HepG2 (cell line): ENCODE data around the gene HS3ST4. TPM values are rescaled to one million over a fixed set of nuclear protein-coding genes. Genes with fewer than 3 reads are reported as not detected.

Source experiments
- ATAC-seq: fragments of 200-7000 bp; cut with Tn5 transposase; 3 replicates; pipeline ENCODE4 v1.9.1; 2020; ENCODE audit warnings: mild to moderate bottlenecking, moderate library complexity
- BruUV-seq: library from RNA; stranded (reverse); fragments of 400-500 nt; replicated peaks from 2 replicates; lab custom pipeline; 2021; lab: Mats Ljungman, UMichigan
- CTCF ChIA-PET: fragments of 300-600 bp; formaldehyde crosslinking; extraction: SDS; loops from one replicate; lab custom pipeline; 2021; ENCODE audit warnings: low total read pairs, inconsistent platforms, low intra/inter-chr PET ratio; lab: Yijun Ruan, JAX
- POLR2A ChIA-PET: fragments of 350-600 bp; sonication (Branson Sonifier 250); formaldehyde crosslinking; loops from one replicate; lab custom pipeline; 2020; ENCODE audit warnings: antibody characterized with exemption, inconsistent platforms; lab: Yijun Ruan, JAX
- DNase-seq: peaks from one replicate; pipeline ENCODE4 v3.0.0-alpha.2; 2015; ENCODE audit warnings: low spot score
- FAIRE-seq: peaks from 3 replicates; lab custom pipeline; 2011; peaks lifted over from hg19 to GRCh38; lab: Jason Lieb, UNC
- H2AFZ ChIP-seq: one replicate; pipeline ENCODE4 v1.6.1; 2011; ENCODE audit warnings: low read length, inconsistent platforms
- H3K27ac ChIP-seq: fragments of 300-600 bp; 3 replicates; pipeline ENCODE4 v1.8.0; 2011; ENCODE audit warnings: mixed run types, mild to moderate bottlenecking, mixed read lengths, low read length, inconsistent platforms; ENCODE audit not compliant: insufficient read depth; ENCODE audit errors: extremely low read length
- H3K27me3 ChIP-seq, 2 experiments: fragments of 200-600 bp in 1 of 2; 2 replicates in 1 of 2; 3 replicates in 1 of 2; pipeline versions ENCODE4 v1.6.0 to v1.8.0; 2011; ENCODE audit warnings: low read length in 2 of 2, mild to moderate bottlenecking in 2 of 2, moderate library complexity in 2 of 2, inconsistent platforms in 1 of 2; ENCODE audit not compliant: insufficient read depth in 2 of 2, control insufficient read depth in 1 of 2
- H3K36me3 ChIP-seq, 2 experiments: fragments of 200-600 bp in 1 of 2; replicated peaks in 1 of 2; 2 replicates in 1 of 2; 3 replicates in 1 of 2; pipeline versions ENCODE4 v1.5.1 to v1.8.0; 2011; ENCODE audit warnings: low read length in 2 of 2, inconsistent platforms in 1 of 2; ENCODE audit not compliant: insufficient read depth in 2 of 2, control insufficient read depth in 1 of 2
- H3K4me1 ChIP-seq: 2 replicates; pipeline ENCODE4 v1.5.1; 2012; ENCODE audit warnings: low read length, inconsistent platforms; ENCODE audit not compliant: insufficient read depth
- H3K4me2 ChIP-seq: 2 replicates; pipeline ENCODE4 v1.6.0; 2011; ENCODE audit warnings: low read depth, low read length, inconsistent platforms
- H3K4me3 ChIP-seq, 3 experiments: fragments of 200-600 bp in 1 of 3; sonication (generic), shearing (Covaris generic) in 1 of 3; replicated peaks in 1 of 3; 2 replicates each; pipeline ENCODE4 v1.5.1; 2011 to 2016; ENCODE audit warnings: low read length in 3 of 3, inconsistent platforms in 2 of 3, low read depth in 2 of 3, mild to moderate bottlenecking in 2 of 3, control low read depth in 1 of 3, mixed read lengths in 1 of 3; ENCODE audit not compliant: insufficient read depth in 1 of 3
- H3K79me2 ChIP-seq: one replicate; pipeline ENCODE4 v1.6.1; 2011; ENCODE audit warnings: low read length, inconsistent platforms; ENCODE audit not compliant: insufficient read depth
- H3K9ac ChIP-seq: 2 replicates; pipeline ENCODE4 v1.6.0; 2011; ENCODE audit warnings: mild to moderate bottlenecking, low read depth, low read length, inconsistent platforms; ENCODE audit not compliant: insufficient read depth
- H3K9me3 ChIP-seq: 2 replicates; pipeline ENCODE4 v1.5.1; 2012; ENCODE audit warnings: mild to moderate bottlenecking, low read length
- H4K20me1 ChIP-seq: 2 replicates; pipeline ENCODE4 v1.6.0; 2011; ENCODE audit warnings: inconsistent platforms, mild to moderate bottlenecking, low read length, moderate library complexity; ENCODE audit not compliant: insufficient read depth
- CCDC6 ChIP-seq: sonication (generic); formaldehyde crosslinking; IDR thresholded peaks from 2 replicates; pipeline ENCODE4 v1.8.1; 2022; ENCODE audit warnings: mild to moderate bottlenecking, missing genetic modification reagents, moderate library complexity
- EHMT2 ChIP-seq: fragments of 200-600 bp; sonication (generic); IDR thresholded peaks from 2 replicates; pipeline ENCODE4 v1.7.0; 2017; ENCODE audit warnings: antibody characterized with exemption, low read depth, low read length, borderline replicate concordance
- JDP2 ChIP-seq: sonication (generic); formaldehyde crosslinking; IDR thresholded peaks from 2 replicates; pipeline ENCODE4 v1.8.1; 2022; ENCODE audit warnings: missing genetic modification reagents, borderline replicate concordance
- NCOA5 ChIP-seq: sonication (generic); formaldehyde crosslinking; IDR thresholded peaks from 2 replicates; pipeline ENCODE4 v1.4.0; 2020; ENCODE audit warnings: missing genetic modification reagents
- NCOR1 ChIP-seq: fragments of 200-600 bp; sonication (generic); IDR thresholded peaks from 2 replicates; pipeline ENCODE4 v1.7.0; 2017; ENCODE audit warnings: antibody characterized with exemption, low read length, borderline replicate concordance
- ZNF101 ChIP-seq: sonication (generic); formaldehyde crosslinking; IDR thresholded peaks from 2 replicates; pipeline ENCODE4 v1.4.0; 2020; ENCODE audit warnings: mild to moderate bottlenecking, low read depth, missing genetic modification reagents, borderline replicate concordance
- ZNF251 ChIP-seq: sonication (generic); formaldehyde crosslinking; IDR thresholded peaks from 2 replicates; pipeline ENCODE4 v1.9.0; 2021; ENCODE audit warnings: mild to moderate bottlenecking, missing genetic modification reagents
- ZNF3 ChIP-seq: IDR thresholded peaks from 2 replicates; pipeline ENCODE4 v1.7.0; 2017; ENCODE audit warnings: inconsistent platforms
- ZNF343 ChIP-seq: sonication (generic); formaldehyde crosslinking; IDR thresholded peaks from 2 replicates; pipeline ENCODE4 v1.4.0; 2020; ENCODE audit warnings: mild to moderate bottlenecking, missing genetic modification reagents
- ZNF709 ChIP-seq: sonication (generic); formaldehyde crosslinking; IDR thresholded peaks from 2 replicates; pipeline ENCODE4 v1.5.0; 2020; ENCODE audit warnings: mild to moderate bottlenecking, missing genetic modification reagents
- ZSCAN25 ChIP-seq: sonication (generic); formaldehyde crosslinking; IDR thresholded peaks from 2 replicates; pipeline ENCODE4 v1.8.0; 2022; ENCODE audit warnings: mild to moderate bottlenecking, missing genetic modification reagents
- WGBS: methylation state at CpG from one replicate; pipeline ENCODE4 v1.1.6; 2017; ENCODE audit warnings: low lambda C conversion rate; 5-methylcytosine and 5-hydroxymethylcytosine counted together
- in situ Hi-C: cut with HindIII; loops from 2 replicates; pipeline ENCODE4 v1.10.0; 2017; ENCODE audit warnings: low pct_unique_long_range_greater_than_20kb; ENCODE audit not compliant: extremely low pct_ligation_motif_present
- intact Hi-C: fragments of 100-400 bp; cut with micrococcal nuclease; formaldehyde crosslinking; loops from one replicate; pipeline ENCODE4 v1.10.0; 2022; ENCODE audit not compliant: unreplicated experiment
- polyA plus RNA-seq, 8 experiments: library from polyadenylated mRNA; depleted of rRNA in 3 of 8; stranded (reverse) in 7 of 8; unstranded in 1 of 8; fragments of >200 nt; fragmentation: Illumina TruSeq in 4 of 8; extraction: Trizol in 4 of 8; gene quantifications; 2 replicates each; pipeline versions ENCODE4 v1.2.1 to v1.2.3, GENCODE V29; 2011 to 2016; ENCODE audit warnings: low read depth in 4 of 8, missing spikeins in 1 of 8, mixed read lengths in 1 of 8; ENCODE audit not compliant: insufficient read depth in 1 of 8
- total RNA-seq, 5 experiments: library from RNA; depleted of rRNA; stranded (reverse); fragments of >200 nt; fragmentation: Illumina TruSeq; extraction: Trizol; gene quantifications; 2 replicates each; pipeline ENCODE4 v1.2.3, GENCODE V29; 2016; ENCODE audit warnings: low read depth in 1 of 5

HS3ST4 gene
- total and polyA plus RNA-seq, 2 of the 13 experiments (the other 11 are each of a cell fraction or from before 2014, with no cell fraction given), result not detected

DNA sequence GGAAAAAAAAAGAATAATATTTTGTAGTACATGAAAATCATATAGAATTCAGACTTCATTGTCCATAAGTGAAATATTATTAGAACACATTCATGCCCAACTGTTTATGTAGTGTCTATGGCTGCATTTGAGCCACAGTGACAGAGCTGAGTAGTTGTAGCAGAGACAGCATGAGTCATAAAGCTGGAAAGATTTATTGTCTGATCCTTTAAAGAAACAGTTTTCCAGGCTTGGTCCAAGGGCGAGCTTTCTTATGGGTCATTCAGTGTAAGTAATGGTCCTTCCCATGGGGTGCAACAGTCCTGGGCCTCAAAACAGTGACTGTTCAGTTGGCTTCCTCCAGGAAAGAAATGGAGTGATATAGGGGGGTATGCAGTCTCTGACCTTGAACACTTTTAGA lies 260.2 kb downstream of the HS3ST4 start:
- no peaks in the 10 kb centered on the region for H4K20me1 ChIP-seq
- TF ChIP-seq JDP2, result no peak
- TF ChIP-seq ZNF709 (CRISPR knock-in tag), result no peak
- POLR2A ChIA-PET, result no interaction called here
- no peak overlapping the region for H3K27ac ChIP-seq
- no peak for ATAC-seq
- H3K36me3 ChIP-seq, result no peaks in the 10 kb centered on the region
- CTCF ChIA-PET, result no interaction called here
- no TSS peak for BruUV-seq
- no peak overlapping the region for H3K9ac ChIP-seq
- no peak overlapping the region for H3K4me3 ChIP-seq
- no peak overlapping the region for H3K4me2 ChIP-seq
- DNase-seq, result no peak
- H3K4me1 ChIP-seq, result no peaks in the 10 kb centered on the region
- H3K79me2 ChIP-seq, result no peaks in the 10 kb centered on the region
- peaks cover 25% of the 10 kb centered on the region for H3K9me3 ChIP-seq
- no peaks in the 10 kb centered on the region for H3K27me3 ChIP-seq
- no peak overlapping the region for H2AFZ ChIP-seq
- no peak for FAIRE-seq
- WGBS, result 8% methylated on average over 1 of the region's 1 CpG
- in situ Hi-C loops (no loop called here), intact Hi-C loops (no loop called here)

DNA sequence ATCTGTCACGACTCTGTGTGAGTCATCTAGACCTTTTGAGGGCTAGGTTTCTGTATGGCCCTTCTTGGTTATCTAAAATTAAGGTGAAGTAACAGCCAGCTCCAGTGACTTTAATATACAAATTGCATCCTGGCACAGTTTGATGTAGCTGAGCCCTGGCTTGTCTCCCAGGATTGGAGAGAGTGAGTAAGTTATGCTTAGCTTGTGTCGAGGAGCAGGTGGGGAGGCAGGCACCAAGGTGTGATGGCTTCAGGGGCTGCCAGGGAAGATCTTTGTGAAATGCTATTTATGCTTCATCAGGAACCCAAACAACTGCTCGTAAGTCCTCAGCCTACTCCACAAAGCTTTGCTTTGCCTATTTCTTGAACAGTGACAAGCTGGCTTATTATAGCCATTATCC lies 261.2 kb downstream of the HS3ST4 start:
- intact Hi-C loops (no loop called here), in situ Hi-C loops (no loop called here)
- no peak for TF ChIP-seq ZNF343 (CRISPR knock-in tag)
- TF ChIP-seq ZNF101 (CRISPR knock-in tag), result no peak
- no peak for TF ChIP-seq ZNF3 (CRISPR knock-in tag)
- TF ChIP-seq ZNF251 (CRISPR knock-in tag), result no peak
- no peak for TF ChIP-seq NCOA5 (CRISPR knock-in tag)
- TF ChIP-seq EHMT2, result no peak
- no peak for TF ChIP-seq CCDC6 (CRISPR knock-in tag)
- no peak for TF ChIP-seq ZSCAN25 (CRISPR knock-in tag)
- no peak for TF ChIP-seq NCOR1
- H3K9me3 ChIP-seq, result peaks cover 25% of the 10 kb centered on the region
- POLR2A ChIA-PET, result no interaction called here
- DNase-seq (no peak), ATAC-seq (no peak), FAIRE-seq (no peak)
- H3K4me2 ChIP-seq, result no peak overlapping the region
- no TSS peak for BruUV-seq
- 4% methylated on average over 3 of the region's 3 CpGs for WGBS
- H4K20me1 ChIP-seq, result no peaks in the 10 kb centered on the region
- H3K9ac ChIP-seq, result no peak overlapping the region
- CTCF ChIA-PET, result no interaction called here
- no peaks in the 10 kb centered on the region for H3K36me3 ChIP-seq
- H3K4me1 ChIP-seq, result no peaks in the 10 kb centered on the region
- no peaks in the 10 kb centered on the region for H3K79me2 ChIP-seq
- no peak overlapping the region for H3K4me3 ChIP-seq
- H3K27ac ChIP-seq, result no peak overlapping the region
- no peaks in the 10 kb centered on the region for H3K27me3 ChIP-seq
- no peak overlapping the region for H2AFZ ChIP-seq
